GM19351 (cell line): Measurements from ENCODE around the gene CCDC51.

ENCODE experiments used
- ATAC-seq: cut with Tn5 transposase; IDR thresholded peaks from one replicate; pipeline ENCODE4 v1.9.1; 2021; ENCODE audit warnings: mild to moderate bottlenecking, moderate library complexity; ENCODE audit not compliant: unreplicated experiment

Gene CCDC51

GRCh38 chr3:48394391-48394790, 45.5 kb downstream of the CCDC51 start:
- no peak for ATAC-seq

GRCh38 chr3:48388966-48389365, 51.0 kb downstream of the CCDC51 start:
- no peak for ATAC-seq

- ATAC-seq, result no peak
Measured at GRCh38 chr3:48387634-48388033, 52.3 kb downstream of the CCDC51 start.
